Stimulated activated CD4-positive, alpha-beta T cell treated with anti-CD3 and anti-CD28 coated beads, TNF-alpha, amount 100 ng/mL, for 4 hours (primary cell): Measurements from ENCODE around the gene LSM3.

Source experiments
- DNase-seq, 3 experiments: peaks; one replicate each; pipeline ENCODE4 v3.0.0-alpha.2; 2020; ENCODE audit warnings: low read depth in 3 of 3

The LSM3 gene

DNA sequence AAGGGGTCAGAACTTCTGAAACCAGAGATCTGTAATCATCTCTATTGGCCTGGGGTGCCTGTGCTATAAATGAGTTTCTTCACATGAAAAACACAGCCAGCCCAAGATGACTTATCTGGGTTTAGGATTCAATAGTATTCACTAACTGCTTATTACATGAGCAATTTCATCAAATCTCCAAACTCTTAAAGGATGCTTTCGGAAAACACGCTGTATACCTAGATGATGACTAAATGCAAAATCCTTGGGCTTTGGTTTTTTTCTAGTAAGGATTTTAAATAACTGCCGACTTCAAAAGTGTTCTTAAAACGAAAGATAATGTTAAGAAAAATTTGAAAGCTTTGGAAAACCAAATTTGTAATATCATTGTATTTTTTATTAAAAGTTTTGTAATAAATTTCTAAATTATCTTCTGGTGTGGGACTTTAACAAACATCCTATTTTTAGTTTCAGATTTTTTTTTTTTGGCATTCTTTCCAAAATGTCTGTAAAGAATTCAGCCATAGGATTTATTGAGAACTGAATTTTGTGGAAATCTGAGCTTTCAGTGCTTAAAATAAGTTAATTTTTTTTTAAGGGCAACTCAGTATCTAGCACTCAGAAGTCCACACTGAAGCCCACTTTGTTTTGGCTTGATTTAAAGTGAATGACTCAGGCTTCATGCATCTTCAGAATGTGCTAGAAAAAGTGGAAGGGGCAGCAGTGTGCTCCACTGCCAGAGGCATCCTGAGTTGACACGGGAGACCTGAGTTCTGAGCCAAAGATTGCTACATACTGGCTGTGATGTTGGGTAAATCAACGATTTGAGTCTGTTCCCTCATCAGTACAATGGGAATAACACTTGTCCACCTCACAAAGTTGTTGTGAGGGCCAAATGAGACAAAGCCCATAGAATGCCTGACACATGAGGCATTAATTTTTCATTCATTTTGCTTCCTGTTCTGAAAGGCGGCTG, 35.1 kb upstream of the LSM3 start:
- no peak for DNase-seq

DNA sequence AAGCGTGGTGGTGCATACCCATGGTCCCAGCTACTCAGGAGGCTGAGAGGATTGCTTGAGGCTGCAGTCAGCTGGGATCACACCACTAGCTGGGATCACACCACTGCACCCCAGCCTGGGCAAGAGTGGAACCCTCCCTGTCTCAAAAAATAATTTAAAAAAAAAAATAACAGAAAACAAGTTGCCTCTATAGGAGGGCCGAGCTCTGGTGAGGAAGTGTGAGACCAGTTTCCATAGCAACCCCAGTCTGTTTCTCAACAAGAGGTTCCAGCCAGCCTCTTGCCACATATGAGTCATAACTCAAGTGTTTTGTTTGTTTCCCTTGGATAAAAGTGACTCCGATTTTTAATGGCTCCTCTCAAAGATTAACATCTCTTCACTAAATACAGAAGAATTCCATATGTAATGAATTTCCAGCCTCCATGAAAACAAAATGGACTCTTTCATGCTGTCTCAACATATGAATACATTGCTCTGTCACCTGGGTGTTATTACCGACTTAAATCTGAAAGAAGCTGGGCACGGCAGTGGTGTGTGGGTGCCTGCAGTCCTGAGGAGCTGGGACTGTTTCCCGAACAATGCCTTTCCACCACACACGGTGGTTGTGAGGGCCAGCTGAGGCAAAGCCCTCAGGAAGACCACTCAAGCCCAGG, 34.1 kb upstream of the LSM3 start:
- DNase-seq: peak in 1 of 3 experiments; percentile 51

DNA sequence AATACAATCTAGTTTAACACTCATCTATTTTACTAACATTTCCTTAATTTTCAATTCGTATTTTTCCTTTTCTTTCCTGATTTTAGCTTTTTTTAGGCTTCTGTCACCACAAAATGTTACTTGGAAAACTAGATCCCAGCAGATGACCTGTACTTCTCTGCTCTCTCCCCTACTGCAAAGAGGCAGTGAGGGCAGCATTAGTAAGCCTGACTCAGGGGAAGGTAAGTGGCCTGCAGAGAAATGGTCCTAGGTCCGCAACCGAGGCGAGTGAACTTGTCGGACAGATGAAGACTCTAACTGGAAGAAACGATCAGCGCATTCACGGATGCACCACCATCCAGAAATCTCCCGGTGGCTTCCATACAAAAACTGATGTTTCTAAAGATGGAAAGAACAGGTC, 33.4 kb upstream of the LSM3 start:
- no peak for DNase-seq

DNA sequence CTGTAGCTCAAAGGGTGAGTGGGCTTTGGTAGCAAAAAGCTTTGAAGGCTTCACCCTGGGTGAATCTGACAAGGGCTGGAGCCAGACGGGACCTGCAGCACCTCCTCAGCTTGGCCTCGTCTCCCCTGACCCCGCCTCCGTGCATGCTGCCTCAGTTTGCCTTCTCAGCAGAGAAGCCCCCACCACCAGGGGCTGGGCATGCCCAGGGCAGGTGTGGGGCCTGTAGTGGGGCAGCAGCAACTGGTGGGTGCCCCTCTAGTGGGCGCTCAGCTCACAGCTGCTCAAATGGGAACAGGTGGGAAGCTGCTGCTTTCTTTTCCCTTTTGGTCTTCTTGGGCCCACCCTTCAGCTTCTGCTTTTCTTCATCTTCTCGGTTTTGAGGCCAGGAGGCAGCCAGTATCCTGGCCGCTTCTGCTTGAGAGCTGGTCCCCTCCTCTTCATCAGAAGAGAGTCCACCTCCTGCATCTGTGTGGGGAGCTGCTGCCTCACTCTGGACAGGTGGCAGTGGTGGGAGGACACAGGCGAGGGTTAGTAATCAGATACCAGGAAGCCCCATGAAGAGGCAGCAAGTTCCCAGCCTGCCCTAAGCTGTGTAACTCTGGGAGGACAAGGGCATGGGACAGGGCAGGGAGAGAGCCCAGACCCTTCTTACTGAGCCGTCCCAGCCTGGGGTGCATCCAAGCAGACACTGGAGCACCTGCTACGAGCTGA, 32.8 kb upstream of the LSM3 start:
- DNase-seq: no peak

DNA sequence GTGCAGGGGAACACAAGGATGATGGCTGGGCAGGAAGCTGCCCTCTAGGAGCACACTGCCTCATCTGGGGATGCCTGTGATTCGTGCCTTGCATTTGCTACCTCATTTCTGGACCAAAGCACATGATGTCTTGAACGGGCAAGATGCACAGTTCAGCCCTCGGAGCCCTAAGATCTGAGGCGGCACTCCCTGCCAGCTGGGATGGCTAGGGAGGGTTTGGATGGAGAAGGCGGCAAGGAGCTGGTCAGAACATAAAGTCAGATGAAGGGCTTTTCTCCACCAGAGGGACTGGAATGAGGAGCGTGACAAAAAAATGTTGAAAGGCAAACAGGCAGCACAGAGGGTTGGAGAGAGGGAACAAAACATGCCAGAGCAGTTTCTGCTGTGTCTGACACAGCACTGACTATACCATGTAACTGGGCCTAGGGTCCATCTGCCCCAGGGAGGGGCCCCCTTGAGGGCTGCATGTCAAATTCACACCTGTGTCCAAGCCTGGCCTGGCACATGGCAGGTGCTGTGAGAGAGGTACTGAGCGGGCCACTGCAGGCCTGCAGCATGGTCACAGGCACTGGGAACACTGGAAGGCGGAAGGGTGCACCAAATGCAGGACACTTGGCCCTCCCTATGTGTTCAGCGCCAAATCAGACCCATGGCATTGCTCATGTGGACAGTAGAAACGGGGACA, 32.1 kb upstream of the LSM3 start:
- no peak for DNase-seq

DNA sequence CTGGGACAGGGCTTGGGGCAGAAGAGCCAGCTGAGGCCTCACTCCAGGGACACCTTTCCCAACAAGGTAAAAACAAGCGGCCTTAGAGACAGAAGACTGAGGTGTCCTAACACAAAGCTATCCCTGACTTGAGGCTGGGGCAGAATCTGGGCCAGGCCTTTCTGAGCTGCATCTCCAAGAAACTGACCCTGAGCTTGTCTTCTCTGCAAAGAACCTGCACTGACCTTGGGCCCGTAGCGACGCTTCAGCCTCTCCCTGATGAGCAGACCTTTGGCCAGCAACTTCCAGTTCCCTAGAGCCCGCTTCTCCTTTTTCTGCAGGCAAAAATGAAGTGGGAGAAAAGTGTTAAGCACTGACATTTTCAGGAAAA, 31.6 kb upstream of the LSM3 start:
- DNase-seq: no peak

DNA sequence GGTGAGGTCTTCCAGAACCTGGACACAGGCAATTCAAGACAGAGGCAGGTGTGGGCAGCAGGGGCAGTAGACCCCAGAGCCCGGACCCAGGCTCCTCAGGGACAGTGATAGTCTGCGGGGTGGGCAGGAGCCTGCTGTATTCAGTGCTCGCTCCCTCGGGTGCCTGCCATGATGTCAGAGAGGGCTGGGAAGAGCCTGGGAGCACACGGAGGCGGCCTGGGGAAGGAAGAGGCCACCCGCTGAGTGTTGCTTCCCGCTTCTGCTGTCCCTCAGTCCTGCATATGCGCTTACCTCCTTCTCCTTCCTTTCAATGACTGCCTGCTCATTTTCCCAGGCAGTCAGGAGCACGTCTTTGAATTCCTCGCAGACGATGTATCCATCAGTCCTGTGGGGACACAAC, 31.0 kb upstream of the LSM3 start:
- DNase-seq: no peak

DNA sequence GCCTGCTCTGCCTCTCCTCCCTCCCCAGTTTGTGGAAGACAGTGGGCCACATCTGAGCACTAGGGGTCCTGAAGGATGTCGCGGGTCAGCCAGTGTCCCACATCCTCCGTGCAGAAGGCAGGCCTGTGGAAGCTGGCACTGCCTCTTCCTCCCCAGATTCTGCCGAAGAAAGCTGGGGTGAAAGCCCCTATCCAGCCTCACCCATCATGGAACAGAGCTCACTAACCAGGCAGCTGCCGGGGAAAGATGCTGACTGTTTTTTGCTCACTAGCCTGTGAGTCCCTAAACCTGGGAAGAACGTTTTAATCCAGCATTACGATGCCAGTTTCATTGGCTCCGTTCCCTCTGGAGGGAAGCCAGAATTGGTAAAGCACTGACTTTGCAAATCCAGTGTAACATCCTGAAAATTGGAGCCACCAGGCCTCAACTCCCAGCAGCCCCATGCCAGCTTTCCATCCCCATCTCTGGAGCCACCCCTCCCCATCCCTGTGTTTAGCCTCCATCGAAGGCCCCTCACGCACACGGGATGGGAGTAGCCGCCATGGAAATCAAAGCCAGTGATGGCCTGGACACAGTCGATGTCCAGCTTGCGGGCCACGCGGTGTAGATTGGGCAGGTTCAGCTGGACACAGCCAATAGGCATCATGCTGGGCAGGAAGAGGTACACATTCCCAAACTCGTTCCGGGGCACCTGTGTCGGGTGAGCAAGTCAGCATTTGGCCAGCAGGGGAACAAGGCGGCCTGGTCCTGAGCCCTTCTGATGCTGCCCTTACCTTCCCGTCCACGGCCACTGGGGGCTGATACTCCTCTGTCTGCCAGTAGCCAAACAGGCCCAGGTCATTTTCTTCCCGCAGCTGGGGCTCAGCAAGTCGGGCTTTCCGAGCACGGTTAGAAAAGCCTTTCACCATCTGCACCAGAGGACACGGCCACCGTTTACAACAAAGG, 30.3 kb upstream of the LSM3 start:
- no peak for DNase-seq

DNA sequence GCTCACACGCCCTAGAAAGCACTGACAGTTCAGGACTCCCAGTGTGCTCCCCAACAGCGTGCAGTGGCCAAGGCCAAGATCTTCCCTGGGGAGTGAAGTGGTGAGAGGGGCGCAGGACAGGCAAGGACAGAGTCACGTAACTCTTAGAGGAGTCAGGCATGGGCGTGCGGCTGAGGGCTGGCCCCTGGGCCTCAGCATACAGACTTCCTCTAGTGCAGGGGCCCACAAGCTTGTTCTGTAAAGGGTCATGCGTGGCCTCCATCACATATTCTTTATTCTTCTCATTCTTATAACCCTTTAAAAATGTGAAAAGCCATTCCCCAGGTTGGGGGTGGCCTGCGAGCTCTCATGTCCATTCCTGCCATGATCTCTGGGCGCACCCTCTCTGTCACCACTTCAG, 28.5 kb upstream of the LSM3 start:
- DNase-seq: no peak

DNA sequence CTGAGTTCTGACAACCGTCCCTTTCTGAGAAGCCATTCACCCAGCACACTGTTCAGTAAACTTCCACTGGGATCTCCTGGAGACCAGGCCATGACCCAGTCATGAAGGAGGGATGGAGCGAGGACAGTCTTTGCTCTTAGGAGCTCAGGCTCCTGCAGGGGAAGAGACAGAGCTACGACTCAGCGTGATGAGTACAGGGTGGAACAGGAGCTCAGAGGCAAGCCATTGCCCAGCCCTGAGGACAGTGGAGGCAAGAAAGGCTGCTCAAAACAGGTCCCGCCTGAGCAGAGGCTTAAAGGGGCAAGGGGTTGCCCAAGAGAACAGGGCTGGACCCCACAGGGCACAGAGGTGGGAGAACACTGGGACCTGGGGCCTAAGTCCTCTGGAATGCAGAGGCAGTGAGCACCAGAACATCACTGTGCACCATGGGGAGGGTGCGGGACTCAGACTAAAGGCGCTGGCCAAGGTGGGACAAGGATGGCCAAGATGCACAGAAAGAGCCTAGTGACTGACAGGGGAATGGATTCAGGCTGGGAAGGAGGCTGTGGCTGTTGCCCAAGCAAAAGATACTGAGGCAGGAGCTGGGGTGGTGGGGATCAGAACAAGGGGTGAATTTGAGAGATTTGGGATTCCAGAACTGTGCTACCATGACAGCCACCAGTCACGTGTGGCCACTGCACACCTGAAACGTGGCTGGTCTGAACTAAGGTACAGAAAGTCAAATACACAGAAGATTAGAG, 28.0 kb upstream of the LSM3 start:
- no peak for DNase-seq

DNA sequence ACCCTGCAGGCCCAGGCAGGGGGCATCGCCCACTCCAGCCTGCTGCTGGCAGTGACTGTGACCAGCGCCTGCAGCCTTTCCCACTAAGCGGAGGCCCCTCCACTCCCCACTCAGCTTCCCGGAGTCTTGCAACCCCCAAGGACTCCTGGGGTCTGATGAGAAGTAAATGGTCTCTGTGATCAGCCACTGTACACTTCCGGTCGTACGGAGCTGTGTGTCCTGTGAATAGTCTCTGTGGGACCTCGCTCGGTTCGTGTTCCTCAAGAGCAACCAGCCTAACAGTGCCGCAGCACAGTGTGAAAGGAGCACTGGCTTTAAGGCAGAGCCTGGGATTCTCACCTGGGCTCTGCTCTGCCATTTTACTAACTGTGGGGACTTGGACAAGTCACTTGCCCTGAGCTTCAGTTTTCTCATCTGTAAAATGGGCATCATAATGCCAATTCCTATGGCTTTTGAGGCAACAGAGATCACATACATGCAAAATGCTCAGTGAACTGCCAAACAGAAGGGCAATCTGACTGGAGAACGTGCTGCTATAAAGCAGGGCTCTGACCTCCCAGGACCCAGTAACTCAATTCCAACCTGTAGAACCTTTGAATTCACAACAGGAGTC, 27.0 kb upstream of the LSM3 start:
- DNase-seq: no peak

DNA sequence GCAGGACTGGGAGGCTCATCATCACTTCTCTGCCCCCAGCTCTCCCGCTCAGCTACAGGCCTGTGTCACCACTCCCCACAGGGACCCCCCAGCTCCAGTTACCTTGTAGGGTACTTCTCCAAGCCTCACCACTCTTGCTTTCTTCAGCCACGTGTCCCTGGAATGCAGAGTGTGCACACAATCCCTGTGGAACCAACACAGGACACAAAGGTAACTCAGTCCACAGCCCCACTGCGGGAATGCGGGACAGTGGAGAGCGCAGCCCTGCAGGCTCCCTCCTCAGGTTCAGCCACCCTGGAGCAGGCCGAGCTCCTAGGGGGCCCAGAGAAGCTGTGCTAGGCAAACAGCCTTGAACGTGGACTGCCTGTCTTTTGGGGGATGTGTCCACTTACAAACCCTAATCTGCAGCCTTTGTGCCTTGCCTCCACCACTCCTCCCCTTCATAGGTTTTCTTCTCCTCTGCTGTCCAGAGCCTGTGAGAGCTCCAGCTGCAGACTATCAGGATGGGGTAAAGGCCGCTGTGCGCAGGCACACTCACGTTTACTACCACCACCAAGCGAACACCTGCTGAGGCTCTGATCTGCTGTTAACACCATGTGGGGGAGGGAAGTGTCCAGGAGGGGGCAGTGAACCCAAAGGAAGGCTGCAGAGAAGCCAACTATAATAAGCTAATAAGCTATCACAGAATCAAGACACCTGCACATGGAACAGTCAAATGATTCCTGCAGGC, 26.2 kb upstream of the LSM3 start:
- no peak for DNase-seq

DNA sequence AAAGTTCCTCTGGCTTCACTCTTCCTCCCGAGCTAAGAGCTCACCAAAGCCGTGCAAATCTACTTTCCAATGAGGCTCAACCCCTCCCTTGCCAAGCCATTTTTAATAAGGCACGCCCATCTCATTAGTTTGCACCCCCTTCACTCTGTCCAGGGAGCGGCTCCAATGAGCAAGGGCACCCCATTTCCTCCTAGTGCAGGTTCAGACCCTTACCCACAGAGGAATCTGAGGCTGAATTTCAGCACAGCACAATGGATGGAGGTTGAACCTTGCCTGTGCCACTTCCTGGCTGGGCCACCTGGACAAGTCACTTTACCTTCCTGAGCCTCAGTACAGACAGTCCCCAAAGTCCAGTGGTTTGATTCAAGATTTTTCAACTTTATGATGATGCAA, 25.7 kb upstream of the LSM3 start:
- DNase-seq: no peak

DNA sequence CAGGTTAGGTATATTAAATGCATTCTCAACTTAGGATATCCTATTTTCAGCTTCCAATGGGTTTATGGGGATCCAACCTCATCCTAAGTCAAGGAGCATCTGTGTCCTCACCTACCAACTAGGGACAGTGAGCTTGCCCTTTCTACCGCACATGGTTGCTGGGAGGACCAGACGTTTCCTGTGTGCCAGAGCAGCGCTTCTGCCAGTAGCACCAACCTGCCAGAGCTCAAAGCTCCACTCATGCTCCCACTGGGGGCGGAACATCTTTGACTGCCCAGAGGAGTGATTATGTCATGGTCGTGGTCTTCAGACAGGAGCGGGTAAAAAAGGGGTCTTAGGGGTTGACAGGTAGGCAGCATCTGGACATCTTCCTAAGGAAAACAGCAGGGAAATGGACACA, 25.0 kb upstream of the LSM3 start:
- no peak for DNase-seq

DNA sequence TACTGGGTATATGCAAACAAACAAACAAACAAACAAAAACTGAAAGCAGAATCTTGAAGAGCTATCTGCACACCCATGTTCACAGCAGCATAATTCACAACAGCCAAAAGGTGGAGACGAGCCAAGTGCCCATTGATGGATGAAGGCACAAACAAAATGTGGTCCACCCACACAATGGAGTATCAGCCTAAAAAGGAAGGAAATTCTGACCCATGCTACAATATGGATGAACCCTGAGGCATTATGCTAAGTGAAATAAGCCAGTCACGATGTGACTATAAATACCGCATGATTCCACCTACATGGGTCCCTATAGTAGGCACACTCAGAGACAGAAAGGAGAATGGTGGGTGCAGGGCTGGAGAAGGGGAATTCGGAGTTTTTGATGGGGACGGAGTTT, 24.3 kb upstream of the LSM3 start:
- no peak for DNase-seq

DNA sequence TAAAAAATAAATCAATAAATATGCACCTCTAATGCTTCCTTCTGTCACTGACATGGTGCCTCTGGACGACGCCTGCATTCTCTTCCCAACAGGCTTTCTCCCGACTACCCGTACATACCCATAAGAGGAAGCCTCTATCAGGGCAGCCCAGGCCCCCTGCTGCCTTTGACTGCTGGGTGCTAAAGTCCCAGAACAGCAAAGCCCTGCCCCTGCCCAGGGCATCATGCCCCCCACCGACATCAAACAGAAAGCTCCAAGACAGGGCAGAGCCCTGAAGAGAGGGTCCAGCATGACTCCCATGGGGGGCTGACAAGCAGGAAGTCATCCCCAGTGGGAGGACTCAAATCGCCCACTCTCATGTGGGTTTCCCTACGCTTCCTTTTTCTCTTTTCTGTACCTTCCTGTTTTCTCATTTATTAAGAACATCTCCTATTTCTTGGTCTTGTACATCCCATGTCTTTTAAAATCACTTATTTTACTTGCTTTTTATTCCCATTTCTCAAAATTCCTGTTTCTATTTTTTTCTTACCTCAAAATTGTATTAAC, 23.6 kb upstream of the LSM3 start:
- DNase-seq: no peak

DNA sequence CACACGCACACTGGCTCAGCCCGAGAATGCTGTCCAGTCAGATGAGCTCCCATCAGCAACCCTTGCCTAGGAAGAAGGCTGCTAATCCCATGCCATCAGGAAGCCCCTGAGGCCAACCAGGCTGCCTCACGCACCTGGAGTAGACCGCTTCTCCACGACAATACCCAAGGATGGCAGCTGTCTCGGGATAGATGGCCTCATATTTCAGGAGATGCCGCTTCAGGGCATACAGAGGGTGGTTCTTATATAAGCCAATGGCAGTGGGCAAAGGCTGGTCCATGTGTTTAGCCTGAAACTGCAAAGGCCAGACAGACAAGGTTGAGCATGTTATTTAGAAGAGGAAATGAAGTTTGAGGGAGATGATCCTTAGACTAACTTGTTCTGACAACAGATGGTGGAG, 22.4 kb upstream of the LSM3 start:
- DNase-seq: no peak

DNA sequence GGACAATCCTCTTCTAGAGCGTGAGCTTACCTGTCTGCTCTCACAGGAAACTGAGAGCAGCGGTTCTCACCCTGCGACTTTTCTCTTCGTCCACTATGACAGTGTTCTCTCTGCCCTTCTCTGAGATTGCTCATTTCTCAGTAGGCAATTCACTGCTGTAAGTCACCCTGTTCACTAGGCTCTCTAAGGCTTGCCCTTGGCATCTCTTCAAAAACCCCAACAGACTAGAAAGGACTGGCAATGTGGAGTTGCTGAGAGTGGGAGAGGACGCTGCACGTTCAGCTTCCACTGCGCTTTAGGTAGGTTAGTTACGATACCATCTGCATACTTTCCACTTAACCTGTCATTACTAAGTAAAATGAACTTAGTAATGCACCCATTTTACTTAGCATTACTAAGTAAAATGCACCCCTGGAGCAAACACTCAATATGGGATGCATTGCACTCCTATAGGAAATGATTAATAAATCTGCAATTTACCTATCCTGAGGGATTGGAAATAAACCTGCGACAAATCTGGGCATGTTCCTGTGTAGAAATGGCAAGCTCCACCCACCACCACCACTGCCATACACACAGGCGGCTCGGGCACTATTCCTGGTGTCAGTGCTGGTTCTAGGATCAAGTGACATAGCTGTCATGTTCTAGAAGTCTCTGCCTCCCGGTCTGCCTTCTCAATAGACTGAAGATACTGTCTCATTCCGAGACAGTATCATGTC, 21.6 kb upstream of the LSM3 start:
- no peak for DNase-seq
